ENCODE measurements around the gene PTCH2. TPM values are rescaled to one million over a fixed set of nuclear protein-coding genes. Genes with fewer than 3 reads are reported as not detected.

PTCH2 gene
- total RNA-seq, 3 donors from 2014 or later, result 0.32 to 2.2 (median 1.3) TPM

DNA sequence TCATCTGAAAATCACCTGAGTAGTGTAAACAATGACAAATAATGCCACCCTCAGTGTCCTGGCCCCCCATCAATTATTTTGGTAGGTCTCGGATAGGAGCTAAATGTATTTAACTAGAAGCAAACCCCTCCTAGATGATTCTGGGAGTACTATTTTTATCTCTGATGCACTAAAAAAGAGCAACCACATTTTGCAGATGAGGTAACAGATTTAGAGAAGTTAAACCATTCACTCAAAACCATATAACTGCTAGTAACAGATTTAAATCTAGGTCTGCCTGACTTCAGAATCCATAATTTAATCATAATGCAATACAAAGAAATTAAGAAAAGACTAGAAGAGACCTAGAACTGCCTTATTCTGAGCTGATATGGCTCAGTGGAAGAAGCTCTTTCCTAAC lies 17.3 kb upstream of the PTCH2 start:
- TF ChIP-seq CTCF (IDR thresholded peaks at IDR 0.05) (no peak), POLR2A (IDR thresholded peaks at IDR 0.05) (no peak), POLR2AphosphoS5 (IDR thresholded peaks at IDR 0.05) (no peak)
- intact Hi-C loops (cut with DNase I; ENCODE audit: low total_unique reads), result no loop called here

DNA sequence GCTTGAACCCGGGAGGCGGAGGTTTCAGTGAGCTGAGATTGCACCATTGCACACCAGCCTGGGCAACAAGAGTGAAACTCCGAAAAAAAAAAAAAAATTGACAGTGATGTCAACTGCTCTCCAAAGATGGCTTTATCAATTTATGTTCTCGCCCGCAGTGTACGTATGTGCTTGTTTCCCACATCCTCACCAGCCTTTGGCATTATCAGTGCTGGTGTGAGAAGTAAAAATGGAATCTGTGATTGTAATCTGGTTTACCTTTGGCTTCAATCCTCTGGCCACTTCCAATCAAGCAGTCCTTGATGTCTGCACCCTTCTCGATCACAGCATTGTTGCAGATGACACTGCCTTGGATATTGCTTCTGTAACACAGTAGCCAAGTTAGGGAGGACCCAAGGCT lies 14.4 kb upstream of the PTCH2 start:
- no peaks in the 10 kb centered on the region for H3K27me3 ChIP-seq
- no peaks in the 10 kb centered on the region for H3K36me3 ChIP-seq
- no peak for TF ChIP-seq CTCF (IDR thresholded peaks at IDR 0.05)
- TF ChIP-seq POLR2A (IDR thresholded peaks at IDR 0.05), result no peak
- no peak for TF ChIP-seq POLR2AphosphoS5 (IDR thresholded peaks at IDR 0.05)
- no peak for DNase-seq (ENCODE audit: low spot score in 2 of 2)
- H3K9me3 ChIP-seq, result no peaks in the 10 kb centered on the region
- no peak overlapping the region for H3K27ac ChIP-seq
- no peak overlapping the region for H3K4me3 ChIP-seq
- intact Hi-C loops (cut with DNase I; ENCODE audit: low total_unique reads), result no loop called here
- no peaks in the 10 kb centered on the region for H3K4me1 ChIP-seq

More for the DNA sequence above, 17.3 kb upstream of the PTCH2 start:
- Histone ChIP-seq H3K9me3 (no peaks in the 10 kb centered on the region), H3K27ac (no peak overlapping the region), H3K36me3 (no peaks in the 10 kb centered on the region), H3K4me1 (no peaks in the 10 kb centered on the region), H3K27me3 (no peaks in the 10 kb centered on the region), H3K4me3 (no peak overlapping the region)
- DNase-seq (ENCODE audit: low spot score in 2 of 2), result no peak

GRCh38 chr1:44855742-44856141 lies 12.7 kb upstream of the PTCH2 start:
- no peak for DNase-seq (ENCODE audit: low spot score in 2 of 2)
- no peak overlapping the region for H3K4me3 ChIP-seq
- H3K27ac ChIP-seq, result no peak overlapping the region
- no peaks in the 10 kb centered on the region for H3K36me3 ChIP-seq
- no peaks in the 10 kb centered on the region for H3K27me3 ChIP-seq
- TF ChIP-seq CTCF (IDR thresholded peaks at IDR 0.05) (no peak), POLR2A (IDR thresholded peaks at IDR 0.05) (no peak), POLR2AphosphoS5 (IDR thresholded peaks at IDR 0.05) (no peak)
- no peaks in the 10 kb centered on the region for H3K4me1 ChIP-seq
- no peaks in the 10 kb centered on the region for H3K9me3 ChIP-seq
- intact Hi-C loops (cut with DNase I; ENCODE audit: low total_unique reads), result no loop called here

GRCh38 chr1:44854970-44855369 lies 11.9 kb upstream of the PTCH2 start:
- Histone ChIP-seq H3K27me3 (no peaks in the 10 kb centered on the region), H3K36me3 (no peaks in the 10 kb centered on the region), H3K9me3 (no peaks in the 10 kb centered on the region), H3K27ac (no peak overlapping the region), H3K4me3 (no peak overlapping the region), H3K4me1 (no peaks in the 10 kb centered on the region)
- TF ChIP-seq CTCF (IDR thresholded peaks at IDR 0.05) (no peak), POLR2A (IDR thresholded peaks at IDR 0.05) (no peak)
- intact Hi-C loops (cut with DNase I; ENCODE audit: low total_unique reads), result no loop called here
- no peak for DNase-seq (ENCODE audit: low spot score in 2 of 2)

- no peaks in the 10 kb centered on the region for H3K36me3 ChIP-seq
- no peak overlapping the region for H3K4me3 ChIP-seq
- DNase-seq (ENCODE audit: low spot score in 2 of 2), result no peak
- H3K27ac ChIP-seq, result no peak overlapping the region
- H3K27me3 ChIP-seq, result no peaks in the 10 kb centered on the region
- H3K4me1 ChIP-seq, result no peaks in the 10 kb centered on the region
- TF ChIP-seq POLR2AphosphoS5 (IDR thresholded peaks at IDR 0.05) (no peak), POLR2A (IDR thresholded peaks at IDR 0.05) (no peak), CTCF (IDR thresholded peaks at IDR 0.05) (no peak)
- intact Hi-C loops (cut with DNase I; ENCODE audit: low total_unique reads), result no loop called here
- H3K9me3 ChIP-seq, result no peaks in the 10 kb centered on the region
These were observed 10.1 kb upstream of the PTCH2 start for GRCh38 chr1:44853201-44853600.
